Brain microvascular endothelial cell (primary cell): ENCODE measurements around the gene MTUS2.

Experiments
- DNase-seq: peaks from one replicate; pipeline ENCODE4 v3.0.0-alpha.2; 2020
- H3K27ac ChIP-seq: fragments of 250-450 bp; sonication (Bioruptor Pico); 2 replicates; pipeline ENCODE4 v1.5.1; 2020; ENCODE audit warnings: mild to moderate bottlenecking, moderate library complexity
- H3K27me3 ChIP-seq: fragments of 250-450 bp; sonication (Bioruptor Pico); replicated peaks from 2 replicates; pipeline ENCODE4 v1.5.1; 2020; ENCODE audit warnings: mild to moderate bottlenecking
- H3K36me3 ChIP-seq: fragments of 250-450 bp; sonication (Bioruptor Pico); replicated peaks from 2 replicates; pipeline ENCODE4 v1.5.1; 2020; ENCODE audit warnings: mild to moderate bottlenecking
- H3K4me3 ChIP-seq: 2 replicates; pipeline ENCODE4 v1.5.1; 2011; ENCODE audit warnings: low read depth, mild to moderate bottlenecking, control low read depth, low read length, moderate library complexity
- CTCF ChIP-seq: IDR thresholded peaks from 2 replicates; pipeline ENCODE4 v1.5.1; 2011; ENCODE audit warnings: low read depth, mild to moderate bottlenecking, moderate library complexity, low read length, control low read depth, inconsistent platforms; ENCODE audit errors: missing control alignments
- in situ Hi-C: cut with HindIII; loops from 2 replicates; pipeline ENCODE4 v1.10.0; 2017; ENCODE audit warnings: low sequenced_read_pairs, low pct_ligation_motif_present

The MTUS2 gene

DNA sequence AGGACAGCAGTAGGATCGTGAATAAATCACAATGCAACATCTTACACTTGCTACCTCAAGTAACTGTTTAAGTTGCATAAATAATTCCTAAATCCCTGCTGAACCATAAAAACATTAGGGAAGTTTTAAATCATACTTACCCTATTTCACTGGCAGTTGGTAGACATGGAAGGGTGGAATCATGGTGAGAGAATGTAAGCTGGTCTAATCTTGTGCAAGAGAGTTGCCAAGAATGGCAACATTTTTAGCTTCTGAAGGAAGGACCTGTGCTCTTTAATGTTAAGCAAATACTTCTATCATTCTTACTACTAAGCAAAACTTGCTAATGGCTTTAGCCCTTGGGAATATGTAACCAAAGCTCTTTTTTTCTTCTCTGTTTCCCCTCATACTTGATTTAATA is 46.8 kb downstream of the MTUS2 start:
- DNase-seq = no peak
- Histone ChIP-seq H3K36me3 (no peaks in the 10 kb centered on the region), H3K4me3 (no peak overlapping the region), H3K27ac (no peak overlapping the region), H3K27me3 (no peaks in the 10 kb centered on the region)
- in situ Hi-C loops = no loop called here
- no peak for TF ChIP-seq CTCF

DNA sequence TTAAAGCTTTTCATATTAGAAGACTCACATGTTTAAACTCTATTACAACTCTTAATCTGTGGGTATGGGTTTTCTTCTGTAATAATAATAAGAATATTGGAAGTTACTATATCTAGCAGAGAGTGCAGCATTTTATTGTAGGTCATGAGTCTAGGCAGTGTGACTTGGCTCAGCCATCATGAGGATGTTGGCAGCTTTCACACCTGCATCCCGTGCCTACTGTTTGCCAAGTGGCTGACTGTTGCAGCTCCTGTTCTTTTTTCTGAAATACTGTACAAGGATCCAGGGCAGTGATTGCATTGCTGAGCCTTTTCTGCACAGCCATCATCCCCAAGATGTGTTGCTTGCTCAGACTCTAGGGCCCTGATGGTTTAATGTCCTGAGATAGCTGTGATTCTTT is 47.4 kb downstream of the MTUS2 start:
- Histone ChIP-seq H3K27me3 (no peaks in the 10 kb centered on the region), H3K4me3 (no peak overlapping the region), H3K27ac (no peak overlapping the region), H3K36me3 (no peaks in the 10 kb centered on the region)
- no peak for TF ChIP-seq CTCF
- in situ Hi-C loops = no loop called here
- DNase-seq = no peak

GRCh38 chr13:28872427-28873176 is 52.5 kb downstream of the MTUS2 start:
- in situ Hi-C loops = no loop called here
- no peak for TF ChIP-seq CTCF
- Histone ChIP-seq H3K4me3 (no peak overlapping the region), H3K27ac (no peak overlapping the region), H3K36me3 (no peaks in the 10 kb centered on the region), H3K27me3 (no peaks in the 10 kb centered on the region)
- DNase-seq = no peak

GRCh38 chr13:28875846-28876615 is 55.9 kb downstream of the MTUS2 start:
- no peak overlapping the region for H3K27ac ChIP-seq
- in situ Hi-C loops = no loop called here
- DNase-seq = no peak
- no peaks in the 10 kb centered on the region for H3K27me3 ChIP-seq
- no peak overlapping the region for H3K4me3 ChIP-seq
- no peak for TF ChIP-seq CTCF
- no peaks in the 10 kb centered on the region for H3K36me3 ChIP-seq

DNA sequence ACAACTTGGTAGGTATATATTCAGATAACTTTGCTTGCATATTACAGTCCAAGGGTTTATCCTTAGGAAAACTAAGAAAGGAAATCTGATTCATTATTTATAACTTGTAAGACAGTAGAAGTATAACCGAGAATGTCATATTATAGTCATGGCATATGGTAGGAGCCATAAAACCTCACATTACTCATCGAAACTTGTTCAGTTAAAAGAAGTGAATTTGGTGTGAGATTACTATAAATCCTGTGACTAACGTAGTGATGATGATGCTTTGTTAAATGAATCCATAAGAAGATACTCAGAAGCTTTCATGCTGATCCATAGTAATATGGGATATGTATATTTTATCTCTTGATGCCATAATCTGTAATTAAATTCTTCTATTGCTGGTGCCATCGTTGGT is 57.3 kb downstream of the MTUS2 start:
- in situ Hi-C loops = no loop called here
- no peaks in the 10 kb centered on the region for H3K36me3 ChIP-seq
- no peak for DNase-seq
- TF ChIP-seq CTCF = no peak
- no peaks in the 10 kb centered on the region for H3K27me3 ChIP-seq
- no peak overlapping the region for H3K4me3 ChIP-seq
- no peak overlapping the region for H3K27ac ChIP-seq
